Mesenchymal stem cell (in vitro differentiated cells and primary cell): Measurements from ENCODE around the gene MLANA.
A peak's percentile ranks its signal among the peaks of the same experiment; 100 is the strongest.

Experiments used
- DNase-seq: peaks from one replicate; pipeline ENCODE4 v3.0.0-alpha.2; 2013
- H2AFZ ChIP-seq: one replicate; pipeline ENCODE4 v1.6.1; 2013; ENCODE audit warnings: low read depth, mild to moderate bottlenecking, control low read depth, inconsistent platforms, low read length, moderate library complexity
- H2AK5ac ChIP-seq: 2 replicates; pipeline ENCODE4 v1.6.1; 2013; ENCODE audit warnings: low read length, moderate library complexity, mild to moderate bottlenecking, inconsistent platforms; ENCODE audit not compliant: severe bottlenecking
- H2BK120ac ChIP-seq: one replicate; pipeline ENCODE4 v1.6.1; 2013; ENCODE audit warnings: low read depth, mild to moderate bottlenecking, inconsistent platforms, low read length, moderate library complexity
- H2BK12ac ChIP-seq, 2 experiments: one replicate each; pipeline ENCODE4 v1.6.1; 2013; ENCODE audit warnings: inconsistent platforms in 2 of 2, low read length in 2 of 2, mild to moderate bottlenecking in 2 of 2, moderate library complexity in 2 of 2, control low read depth in 1 of 2
- H2BK15ac ChIP-seq: one replicate; pipeline ENCODE4 v1.6.1; 2013; ENCODE audit warnings: mild to moderate bottlenecking, low read depth, inconsistent platforms; ENCODE audit not compliant: poor library complexity, severe bottlenecking
- H2BK5ac ChIP-seq: 2 replicates; pipeline ENCODE4 v1.6.1; 2013; ENCODE audit warnings: low read depth, mild to moderate bottlenecking, low read length, control low read depth, inconsistent platforms; ENCODE audit not compliant: poor library complexity, severe bottlenecking
- H3K14ac ChIP-seq, 2 experiments: one replicate each; pipeline ENCODE4 v1.6.1; 2013; ENCODE audit warnings: inconsistent platforms in 2 of 2, low read length in 2 of 2, control low read depth in 1 of 2, mild to moderate bottlenecking in 1 of 2, moderate library complexity in 1 of 2
- H3K18ac ChIP-seq, 2 experiments: one replicate each; pipeline ENCODE4 v1.6.1; 2013; ENCODE audit warnings: inconsistent platforms in 2 of 2, low read length in 2 of 2, control low read depth in 1 of 2, low read depth in 1 of 2, mild to moderate bottlenecking in 1 of 2
- H3K23ac ChIP-seq, 2 experiments: one replicate each; pipeline ENCODE4 v1.6.1; 2013; ENCODE audit warnings: inconsistent platforms in 2 of 2, low read length in 2 of 2, mild to moderate bottlenecking in 2 of 2, moderate library complexity in 2 of 2, control low read depth in 1 of 2
- H3K27ac ChIP-seq: 2 replicates; pipeline ENCODE4 v1.5.1; 2013; ENCODE audit warnings: mild to moderate bottlenecking, moderate library complexity, low read length, control low read depth, inconsistent platforms; ENCODE audit not compliant: poor library complexity, severe bottlenecking
- H3K27me3 ChIP-seq, 2 experiments: 2 replicates each; pipeline versions ENCODE4 v1.6.1 to v1.7.0; 2013; ENCODE audit warnings: low read length in 2 of 2, mild to moderate bottlenecking in 2 of 2, moderate library complexity in 2 of 2, control low read depth in 1 of 2, inconsistent platforms in 1 of 2; ENCODE audit not compliant: control insufficient read depth in 1 of 2, insufficient read depth in 1 of 2
- H3K36me3 ChIP-seq, 2 experiments: 2 replicates each; pipeline versions ENCODE4 v1.6.1 to v1.7.0; 2013; ENCODE audit warnings: low read length in 2 of 2, control low read depth in 1 of 2, inconsistent platforms in 1 of 2, low read depth in 1 of 2, mild to moderate bottlenecking in 1 of 2; ENCODE audit not compliant: insufficient read depth in 2 of 2, control insufficient read depth in 1 of 2
- H3K4ac ChIP-seq, 2 experiments: one replicate each; pipeline ENCODE4 v1.6.1; 2013; ENCODE audit warnings: inconsistent platforms in 2 of 2, low read length in 2 of 2, mild to moderate bottlenecking in 2 of 2, moderate library complexity in 2 of 2, control low read depth in 1 of 2, low read depth in 1 of 2
- H3K4me1 ChIP-seq: 2 replicates; pipeline ENCODE4 v1.6.1; 2013; ENCODE audit warnings: low read depth, low read length, control low read depth; ENCODE audit not compliant: control insufficient read depth, insufficient read depth
- H3K4me2 ChIP-seq: 2 replicates; pipeline ENCODE4 v1.6.1; 2013; ENCODE audit warnings: low read length, mild to moderate bottlenecking, inconsistent platforms; ENCODE audit not compliant: poor library complexity, severe bottlenecking
- H3K4me3 ChIP-seq, 2 experiments: 2 replicates each; pipeline versions ENCODE4 v1.5.1 to v1.7.0; 2013; ENCODE audit warnings: low read length in 2 of 2, mild to moderate bottlenecking in 2 of 2, control low read depth in 1 of 2, low read depth in 1 of 2; ENCODE audit not compliant: insufficient read depth in 1 of 2
- H3K79me1 ChIP-seq: replicated peaks from 2 replicates; pipeline ENCODE4 v1.6.1; 2013; ENCODE audit warnings: mild to moderate bottlenecking, control low read depth, low read length, inconsistent platforms; ENCODE audit not compliant: poor library complexity, severe bottlenecking
- H3K9ac ChIP-seq: 2 replicates; pipeline ENCODE4 v1.7.0; 2013; ENCODE audit warnings: mild to moderate bottlenecking, low read length, moderate library complexity
- H3K9me3 ChIP-seq: 2 replicates; pipeline ENCODE4 v1.7.0; 2013; ENCODE audit warnings: mild to moderate bottlenecking, low read length; ENCODE audit not compliant: control insufficient read depth
- H4K8ac ChIP-seq: one replicate; pipeline ENCODE4 v1.6.1; 2013; ENCODE audit warnings: inconsistent platforms, mild to moderate bottlenecking, low read length, moderate library complexity
- H4K91ac ChIP-seq: one replicate; pipeline ENCODE4 v1.6.1; 2013; ENCODE audit warnings: mild to moderate bottlenecking, low read length, inconsistent platforms
- WGBS: methylation state at CpG from one replicate; pipeline ENCODE4 v1.1.7; 2013; ENCODE audit warnings: mixed read lengths; 5-methylcytosine and 5-hydroxymethylcytosine counted together

Gene MLANA

DNA sequence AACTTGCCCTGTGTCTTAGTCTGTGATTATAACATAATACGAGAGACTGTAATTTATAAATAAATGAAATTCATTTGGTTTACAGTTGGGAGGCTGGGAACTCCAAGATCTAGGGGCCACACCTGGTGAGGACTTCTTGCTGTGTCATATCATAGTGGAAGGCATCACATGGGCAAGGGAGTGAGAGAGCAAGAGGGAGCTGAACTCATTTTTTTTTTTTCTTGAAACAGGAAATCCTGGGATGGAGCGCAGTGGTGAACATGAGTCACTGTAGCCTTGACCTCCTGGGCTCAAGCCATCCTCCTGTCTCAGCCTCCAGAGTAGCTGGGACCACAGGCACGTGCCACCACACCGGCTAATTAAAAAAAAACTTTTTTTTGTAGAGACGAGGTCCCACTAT lies 7.2 kb downstream of the MLANA start:
- no peak overlapping the region for H4K91ac ChIP-seq
- no peak overlapping the region for H4K8ac ChIP-seq
- H3K4ac ChIP-seq: no peak overlapping the region
- no peak overlapping the region for H3K14ac ChIP-seq
- H3K18ac ChIP-seq: no peak overlapping the region
- H3K36me3 ChIP-seq: peaks cover 6 to 44% of the 10 kb centered on the region in 2 experiments
- H3K4me1 ChIP-seq: peaks cover 6% of the 10 kb centered on the region
- no peak overlapping the region for H3K4me3 ChIP-seq
- H3K9me3 ChIP-seq: no peaks in the 10 kb centered on the region
- H2BK120ac ChIP-seq: no peak overlapping the region
- no peak for DNase-seq
- no peak overlapping the region for H3K27ac ChIP-seq
- no peak overlapping the region for H2BK12ac ChIP-seq
- H3K23ac ChIP-seq: no peak overlapping the region
- H3K79me1 ChIP-seq: peaks cover 2% of the 10 kb centered on the region
- no peaks in the 10 kb centered on the region for H3K27me3 ChIP-seq
- H2AK5ac ChIP-seq: no peak overlapping the region
- H2BK5ac ChIP-seq: no peak overlapping the region
- no peak overlapping the region for H3K4me2 ChIP-seq
- H3K9ac ChIP-seq: no peak overlapping the region
- no peak overlapping the region for H2BK15ac ChIP-seq
- no peak overlapping the region for H2AFZ ChIP-seq
- WGBS: 92% methylated on average over 5 of the region's 5 CpGs

DNA sequence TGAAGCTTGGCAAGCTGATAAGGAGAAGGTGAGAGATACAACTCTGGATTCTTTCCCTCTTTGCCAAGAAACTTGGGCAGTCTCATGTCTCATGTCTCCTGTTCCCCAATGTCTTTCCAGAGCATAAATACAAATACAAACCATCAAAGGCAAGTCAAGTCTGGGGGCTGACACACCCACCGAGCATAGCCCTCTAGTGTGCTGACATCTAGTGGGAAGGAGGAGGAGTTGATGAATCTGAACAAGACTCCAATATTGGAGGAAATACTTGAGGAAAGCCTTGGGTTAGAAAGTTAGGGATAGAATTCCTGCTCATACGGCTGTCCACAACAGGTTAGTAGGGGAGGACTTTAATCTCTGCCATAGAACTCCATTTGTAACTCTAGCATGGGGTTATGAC lies 8.6 kb downstream of the MLANA start:
- no peak overlapping the region for H3K14ac ChIP-seq
- H4K91ac ChIP-seq: no peak overlapping the region
- peaks cover 6 to 51% of the 10 kb centered on the region in 2 experiments for H3K36me3 ChIP-seq
- no peaks in the 10 kb centered on the region for H3K9me3 ChIP-seq
- H2BK120ac ChIP-seq: no peak overlapping the region
- H3K27ac ChIP-seq: peak overlapping the region; percentile 79
- H3K9ac ChIP-seq: no peak overlapping the region
- H3K18ac ChIP-seq: no peak overlapping the region
- WGBS: 28% methylated on average over 2 of the region's 2 CpGs
- peak overlapping the region; percentile 89 for H2AK5ac ChIP-seq
- H3K4me3 ChIP-seq: no peak overlapping the region
- H4K8ac ChIP-seq: no peak overlapping the region
- no peak overlapping the region for H2BK5ac ChIP-seq
- no peak overlapping the region for H2BK15ac ChIP-seq
- H2AFZ ChIP-seq: no peak overlapping the region
- H2BK12ac ChIP-seq: no peak overlapping the region
- peaks cover 2% of the 10 kb centered on the region for H3K79me1 ChIP-seq
- H3K23ac ChIP-seq: no peak overlapping the region
- no peak overlapping the region for H3K4me2 ChIP-seq
- H3K4me1 ChIP-seq: peaks cover 5% of the 10 kb centered on the region
- no peaks in the 10 kb centered on the region for H3K27me3 ChIP-seq
- H3K4ac ChIP-seq: no peak overlapping the region
- peak; percentile 28 for DNase-seq

DNA sequence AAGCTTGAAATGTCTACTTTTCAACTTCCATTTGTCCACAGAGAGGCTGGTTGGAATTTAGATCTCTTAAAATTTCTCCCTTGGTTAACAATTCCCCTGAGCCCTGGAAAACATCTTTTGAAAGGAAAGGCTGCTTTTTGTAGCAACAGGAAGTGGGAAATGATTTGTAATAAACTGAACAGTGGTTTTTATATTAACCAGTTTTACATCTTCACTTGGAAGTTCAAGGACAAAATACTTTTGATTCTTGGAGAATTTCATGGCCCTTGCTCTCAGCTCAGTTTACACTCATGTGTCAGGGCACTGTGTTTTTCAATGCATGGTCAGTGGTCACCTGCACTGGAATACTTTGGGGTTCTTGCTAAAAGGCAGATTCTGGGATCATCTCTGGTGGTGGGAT lies 9.9 kb downstream of the MLANA start:
- Histone ChIP-seq H4K8ac (no peak overlapping the region), H3K79me1 (peaks cover 2% of the 10 kb centered on the region), H3K14ac (no peak overlapping the region)

DNA sequence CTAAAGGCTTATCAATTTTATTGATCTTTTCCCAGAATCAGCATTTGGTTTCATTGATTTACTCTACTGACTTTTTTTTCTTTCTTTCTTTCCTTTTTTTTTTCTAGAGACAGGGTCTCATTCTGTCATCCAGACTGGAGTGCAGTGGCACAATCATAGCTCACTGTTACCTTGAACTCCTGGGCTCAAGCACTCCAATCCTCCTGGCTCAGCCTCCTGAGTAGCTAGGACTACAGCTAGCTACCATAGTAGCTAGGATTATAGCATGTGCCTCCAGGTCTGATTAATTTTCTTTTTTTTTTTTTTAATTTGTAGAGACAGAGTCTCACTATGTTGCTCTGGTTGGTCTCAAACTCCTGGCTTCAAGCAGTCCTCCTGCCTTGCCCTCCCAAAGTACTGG lies 11.7 kb downstream of the MLANA start:
- no peak for DNase-seq
- H3K4me1 ChIP-seq: no peaks in the 10 kb centered on the region
- peaks cover 2% of the 10 kb centered on the region for H3K79me1 ChIP-seq
- no peak overlapping the region for H2AFZ ChIP-seq
- no peaks in the 10 kb centered on the region for H3K27me3 ChIP-seq
- no peak overlapping the region for H2BK5ac ChIP-seq
- H2BK15ac ChIP-seq: no peak overlapping the region
- no peak overlapping the region for H3K27ac ChIP-seq
- H2BK12ac ChIP-seq: no peak overlapping the region
- H3K23ac ChIP-seq: no peak overlapping the region
- no peak overlapping the region for H4K91ac ChIP-seq
- no peak overlapping the region for H3K4me2 ChIP-seq
- H4K8ac ChIP-seq: no peak overlapping the region
- H2AK5ac ChIP-seq: no peak overlapping the region
- H3K18ac ChIP-seq: no peak overlapping the region
- no peak overlapping the region for H3K4me3 ChIP-seq
- H3K36me3 ChIP-seq: peaks cover 0 to 52% of the 10 kb centered on the region in 2 experiments
- H3K14ac ChIP-seq: no peak overlapping the region
- H3K9ac ChIP-seq: no peak overlapping the region
- H3K9me3 ChIP-seq: no peaks in the 10 kb centered on the region
- H2BK120ac ChIP-seq: no peak overlapping the region
- H3K4ac ChIP-seq: no peak overlapping the region

More for the DNA sequence above, 9.9 kb downstream of the MLANA start:
- H3K4me3 ChIP-seq: no peak overlapping the region
- no peak overlapping the region for H2BK15ac ChIP-seq
- peaks cover 5 to 56% of the 10 kb centered on the region in 2 experiments for H3K36me3 ChIP-seq
- no peak overlapping the region for H3K23ac ChIP-seq
- H3K27me3 ChIP-seq: no peaks in the 10 kb centered on the region
- H2AK5ac ChIP-seq: no peak overlapping the region
- H3K4me1 ChIP-seq: peaks cover 3% of the 10 kb centered on the region
- no peak overlapping the region for H2BK12ac ChIP-seq
- no peak for DNase-seq
- no peak overlapping the region for H4K91ac ChIP-seq
- no peak overlapping the region for H2AFZ ChIP-seq
- no peak overlapping the region for H3K9ac ChIP-seq
- peak overlapping the region; percentile 80 for H3K27ac ChIP-seq
- no peak overlapping the region for H3K4me2 ChIP-seq
- H3K4ac ChIP-seq: no peak overlapping the region
- H2BK5ac ChIP-seq: no peak overlapping the region
- no peak overlapping the region for H2BK120ac ChIP-seq
- H3K9me3 ChIP-seq: no peaks in the 10 kb centered on the region
- no peak overlapping the region for H3K18ac ChIP-seq
